ENCODE results near the gene TTC14. TPM values are rescaled to one million over a fixed set of nuclear protein-coding genes. Genes with fewer than 3 reads are reported as not detected.
"Not testable (repeated sequence)": the region's sequence is repeated elsewhere in the genome, so short reads cannot be mapped to it uniquely, and the experiment has no call there.

The TTC14 gene
- total and polyA plus RNA-seq, 12 donors = 6.3 to 23.3 (median 11.3) TPM

GRCh38 chr3:180590396-180590795 lies 11.6 kb upstream of the TTC14 start:
- no peak for DNase-seq
- peaks cover 0 to 58% (median 21%) of the 10 kb centered on the region in 7 donors for H3K27me3 ChIP-seq
- no peaks in the 10 kb centered on the region for H3K36me3 ChIP-seq
- no peak for ATAC-seq
- H3K4me3 ChIP-seq = no peak overlapping the region
- H3K9me3 ChIP-seq = no peaks in the 10 kb centered on the region
- H3K4me1 ChIP-seq = no peaks in the 10 kb centered on the region
- intact Hi-C loops (cut with DNase I) = loop anchor here in 1 of 10 donors (10.0 kb wide), 2 partner anchors 666 to 776 kb away; no protein-coding TSS in a partner anchor
- WGBS, 2 donors = 88 to 91% methylated on average over 23 of the region's 23 CpGs
- no peak overlapping the region for H3K27ac ChIP-seq
- TF ChIP-seq CTCF (IDR thresholded peaks at IDR 0.05) = no peak

- H3K9me3 ChIP-seq, H3K36me3 ChIP-seq, H3K4me1 ChIP-seq, ATAC-seq, DNase-seq, H3K27ac ChIP-seq, H3K4me3 ChIP-seq: not testable (repeated sequence)
- H3K27me3 ChIP-seq = peaks cover 0 to 63% (median 14%) of the 10 kb centered on the region in 7 donors
- 87 to 92% methylated on average over 7 of the region's 7 CpGs for whole genome bisulfite sequencing, 2 donors
- intact Hi-C loops (cut with DNase I) = loop anchor here in 1 of 10 donors (10.0 kb wide), 2 partner anchors 669 to 779 kb away; no protein-coding TSS in a partner anchor
These were observed 8.3 kb upstream of the TTC14 start for GRCh38 chr3:180593631-180594030.

- ATAC-seq = no peak
- no peaks in the 10 kb centered on the region for H3K4me1 ChIP-seq
- no peak overlapping the region for H3K4me3 ChIP-seq
- H3K36me3 ChIP-seq = no peaks in the 10 kb centered on the region
- H3K27ac ChIP-seq = no peak overlapping the region
- WGBS, 2 donors = 71 to 86% methylated on average over 2 of the region's 2 CpGs
- H3K27me3 ChIP-seq = peaks cover 0 to 51% (median 14%) of the 10 kb centered on the region in 7 donors
- intact Hi-C loops (cut with DNase I) = loop anchor here in 3 of 10 donors (5.0 to 10.0 kb wide), 3 partner anchors 670 to 783 kb away; no protein-coding TSS in a partner anchor
- no peak for DNase-seq
- H3K9me3 ChIP-seq = peaks cover 0 to 5% (median 0%) of the 10 kb centered on the region in 11 donors
- peak in 6 of 9 donors; percentile 13 to 47 (median 22) for TF ChIP-seq CTCF (IDR thresholded peaks at IDR 0.05)
These were observed 7.1 kb upstream of the TTC14 start for GRCh38 chr3:180594631-180595558.

- TF ChIP-seq CTCF (IDR thresholded peaks at IDR 0.05) = no peak
- intact Hi-C loops (cut with DNase I) = loop anchor here in 3 of 10 donors (5.0 to 10.0 kb wide), 3 partner anchors 671 to 783 kb away; no protein-coding TSS in a partner anchor
- Histone ChIP-seq H3K4me3 (no peak overlapping the region), H3K9me3 (peaks cover 0 to 5% (median 0%) of the 10 kb centered on the region in 11 donors), H3K36me3 (no peaks in the 10 kb centered on the region), H3K4me1 (no peaks in the 10 kb centered on the region), H3K27me3 (peaks cover 0 to 45% (median 14%) of the 10 kb centered on the region in 7 donors), H3K27ac (no peak overlapping the region)
- DNase-seq (no peak), ATAC-seq (no peak)
- 39 to 50% methylated on average over 1 of the region's 1 CpG for WGBS, 2 donors
These were observed 6.4 kb upstream of the TTC14 start for GRCh38 chr3:180595559-180595935.
